Measurements from ENCODE around the gene DCST2. TPM values are rescaled to one million over a fixed set of nuclear protein-coding genes. Genes with fewer than 3 reads are reported as not detected.

The DCST2 gene
- polyA plus RNA-seq, 1 donor from 2014 or later = 1.8 TPM

DNA sequence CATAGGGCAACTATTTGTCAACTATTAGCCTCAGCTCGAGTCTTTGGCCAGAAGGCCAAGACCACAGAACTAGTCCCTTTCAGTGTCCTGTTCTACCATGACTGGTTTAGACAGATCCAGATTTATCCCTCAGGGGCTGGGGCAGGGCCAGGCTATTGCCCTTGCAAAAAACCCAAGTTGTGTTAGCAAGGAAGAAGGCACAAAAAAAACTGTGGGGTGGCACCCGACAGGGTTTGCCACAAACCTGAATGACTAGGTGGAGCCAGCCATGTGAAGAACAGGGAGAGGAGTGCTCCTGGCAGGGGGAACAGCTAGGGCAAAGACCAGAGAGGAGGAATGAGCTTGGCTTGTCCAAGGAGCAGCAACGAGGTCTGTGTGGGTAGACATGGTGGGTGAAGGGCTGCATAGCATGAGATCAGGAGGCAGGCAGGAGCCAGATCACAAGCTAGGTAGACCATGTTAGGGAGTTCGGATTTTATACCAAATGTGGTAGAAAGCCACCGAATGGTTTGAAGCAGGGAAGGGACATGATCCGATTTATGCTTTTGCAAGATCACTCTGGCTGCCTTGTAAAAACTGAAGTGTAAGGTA, 4.4 kb upstream of the DCST2 start:
- no peak overlapping the region for H3K27ac ChIP-seq (ENCODE audit: low read length)
- H3K36me3 ChIP-seq (ENCODE audit: insufficient read depth, low read length) = no peaks in the 10 kb centered on the region
- H3K9me2 ChIP-seq (ENCODE audit: insufficient read depth, low read length) = no peaks in the 10 kb centered on the region
- H4K20me1 ChIP-seq (ENCODE audit: insufficient read depth) = no peaks in the 10 kb centered on the region
- no peaks in the 10 kb centered on the region for H3F3A ChIP-seq (ENCODE audit: insufficient read depth, low read length, poor library complexity, severe bottlenecking)
- no peaks in the 10 kb centered on the region for H3K27me3 ChIP-seq (ENCODE audit: insufficient read depth, low read depth, low read length)
- H3K4me2 ChIP-seq (ENCODE audit: low read length) = no peak overlapping the region
- TF ChIP-seq EZH2 (IDR thresholded peaks at IDR 0.05; ENCODE audit: borderline replicate concordance, insufficient read depth, low read length, poor library complexity, severe bottlenecking) (no peak), SMC3 (conservative IDR thresholded peaks at IDR 0.05; ENCODE audit: poor library complexity) (no peak), MXI1 (conservative IDR thresholded peaks at IDR 0.05; ENCODE audit: poor library complexity, severe bottlenecking) (no peak), TAF1 (IDR thresholded peaks at IDR 0.05; ENCODE audit: low read depth) (no peak), RAD21 (conservative IDR thresholded peaks at IDR 0.05) (no peak), POLR2AphosphoS5 (IDR thresholded peaks at IDR 0.05) (no peak), EP300 (conservative IDR thresholded peaks at IDR 0.05; ENCODE audit: poor library complexity, severe bottlenecking) (no peak)
- TF ChIP-seq, protein P1, sequence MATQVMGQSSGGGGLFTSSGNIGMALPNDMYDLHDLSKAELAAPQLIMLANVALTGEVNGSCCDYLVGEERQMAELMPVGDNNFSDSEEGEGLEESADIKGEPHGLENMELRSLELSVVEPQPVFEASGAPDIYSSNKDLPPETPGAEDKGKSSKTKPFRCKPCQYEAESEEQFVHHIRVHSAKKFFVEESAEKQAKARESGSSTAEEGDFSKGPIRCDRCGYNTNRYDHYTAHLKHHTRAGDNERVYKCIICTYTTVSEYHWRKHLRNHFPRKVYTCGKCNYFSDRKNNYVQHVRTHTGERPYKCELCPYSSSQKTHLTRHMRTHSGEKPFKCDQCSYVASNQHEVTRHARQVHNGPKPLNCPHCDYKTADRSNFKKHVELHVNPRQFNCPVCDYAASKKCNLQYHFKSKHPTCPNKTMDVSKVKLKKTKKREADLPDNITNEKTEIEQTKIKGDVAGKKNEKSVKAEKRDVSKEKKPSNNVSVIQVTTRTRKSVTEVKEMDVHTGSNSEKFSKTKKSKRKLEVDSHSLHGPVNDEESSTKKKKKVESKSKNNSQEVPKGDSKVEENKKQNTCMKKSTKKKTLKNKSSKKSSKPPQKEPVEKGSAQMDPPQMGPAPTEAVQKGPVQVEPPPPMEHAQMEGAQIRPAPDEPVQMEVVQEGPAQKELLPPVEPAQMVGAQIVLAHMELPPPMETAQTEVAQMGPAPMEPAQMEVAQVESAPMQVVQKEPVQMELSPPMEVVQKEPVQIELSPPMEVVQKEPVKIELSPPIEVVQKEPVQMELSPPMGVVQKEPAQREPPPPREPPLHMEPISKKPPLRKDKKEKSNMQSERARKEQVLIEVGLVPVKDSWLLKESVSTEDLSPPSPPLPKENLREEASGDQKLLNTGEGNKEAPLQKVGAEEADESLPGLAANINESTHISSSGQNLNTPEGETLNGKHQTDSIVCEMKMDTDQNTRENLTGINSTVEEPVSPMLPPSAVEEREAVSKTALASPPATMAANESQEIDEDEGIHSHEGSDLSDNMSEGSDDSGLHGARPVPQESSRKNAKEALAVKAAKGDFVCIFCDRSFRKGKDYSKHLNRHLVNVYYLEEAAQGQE (IDR thresholded peaks at IDR 0.05; ENCODE audit: borderline replicate concordance) = no peak
- TF ChIP-seq, protein P2, sequence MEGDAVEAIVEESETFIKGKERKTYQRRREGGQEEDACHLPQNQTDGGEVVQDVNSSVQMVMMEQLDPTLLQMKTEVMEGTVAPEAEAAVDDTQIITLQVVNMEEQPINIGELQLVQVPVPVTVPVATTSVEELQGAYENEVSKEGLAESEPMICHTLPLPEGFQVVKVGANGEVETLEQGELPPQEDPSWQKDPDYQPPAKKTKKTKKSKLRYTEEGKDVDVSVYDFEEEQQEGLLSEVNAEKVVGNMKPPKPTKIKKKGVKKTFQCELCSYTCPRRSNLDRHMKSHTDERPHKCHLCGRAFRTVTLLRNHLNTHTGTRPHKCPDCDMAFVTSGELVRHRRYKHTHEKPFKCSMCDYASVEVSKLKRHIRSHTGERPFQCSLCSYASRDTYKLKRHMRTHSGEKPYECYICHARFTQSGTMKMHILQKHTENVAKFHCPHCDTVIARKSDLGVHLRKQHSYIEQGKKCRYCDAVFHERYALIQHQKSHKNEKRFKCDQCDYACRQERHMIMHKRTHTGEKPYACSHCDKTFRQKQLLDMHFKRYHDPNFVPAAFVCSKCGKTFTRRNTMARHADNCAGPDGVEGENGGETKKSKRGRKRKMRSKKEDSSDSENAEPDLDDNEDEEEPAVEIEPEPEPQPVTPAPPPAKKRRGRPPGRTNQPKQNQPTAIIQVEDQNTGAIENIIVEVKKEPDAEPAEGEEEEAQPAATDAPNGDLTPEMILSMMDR (IDR thresholded peaks at IDR 0.05; ENCODE audit: poor library complexity, severe bottlenecking) = no peak
- H3K79me2 ChIP-seq (replicated peaks; ENCODE audit: insufficient read depth, low read length) = no peaks in the 10 kb centered on the region
- no peak overlapping the region for H2AFZ ChIP-seq (ENCODE audit: low read depth, low read length)
- no peak overlapping the region for H3K9ac ChIP-seq (ENCODE audit: low read length)
- no peaks in the 10 kb centered on the region for H3K9me3 ChIP-seq (ENCODE audit: low read length)
- no peak overlapping the region for H3K4me3 ChIP-seq (ENCODE audit: low read length)

DNA sequence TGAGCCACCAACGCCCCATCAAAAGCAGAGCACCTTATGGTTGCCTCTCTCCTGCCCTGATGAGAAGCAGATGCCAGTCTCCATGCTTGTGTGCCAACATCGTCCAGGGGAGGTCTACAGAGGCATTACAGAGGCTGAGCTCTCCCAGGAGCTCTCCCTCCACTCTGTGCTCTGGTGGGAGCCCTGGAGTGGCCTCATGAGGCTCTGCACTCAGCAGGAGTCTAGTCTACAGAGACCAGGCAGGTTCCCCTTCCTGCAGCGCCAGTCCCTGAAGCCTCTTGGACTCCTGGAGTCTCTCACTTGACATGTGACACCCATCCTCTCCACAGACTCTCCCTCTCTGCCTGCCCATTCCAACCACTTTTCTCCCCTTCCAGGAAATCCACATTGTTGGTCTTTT, 3.5 kb upstream of the DCST2 start:
- Histone ChIP-seq H4K20me1 (ENCODE audit: insufficient read depth) (no peaks in the 10 kb centered on the region), H3K9me2 (ENCODE audit: insufficient read depth, low read length) (no peaks in the 10 kb centered on the region), H3K27ac (ENCODE audit: low read length) (no peak overlapping the region), H3K9me3 (ENCODE audit: low read length) (no peaks in the 10 kb centered on the region), H3K27me3 (ENCODE audit: insufficient read depth, low read depth, low read length) (no peaks in the 10 kb centered on the region), H2AFZ (ENCODE audit: low read depth, low read length) (no peak overlapping the region), H3K4me3 (ENCODE audit: low read length) (no peak overlapping the region), H3K79me2 (replicated peaks; ENCODE audit: insufficient read depth, low read length) (no peaks in the 10 kb centered on the region), H3K4me2 (ENCODE audit: low read length) (no peak overlapping the region), H3F3A (ENCODE audit: insufficient read depth, low read length, poor library complexity, severe bottlenecking) (no peaks in the 10 kb centered on the region), H3K9ac (ENCODE audit: low read length) (no peak overlapping the region), H3K36me3 (ENCODE audit: insufficient read depth, low read length) (no peaks in the 10 kb centered on the region)
- no peak for TF ChIP-seq EP300 (conservative IDR thresholded peaks at IDR 0.05; ENCODE audit: poor library complexity, severe bottlenecking)
- TF ChIP-seq, protein P2 (IDR thresholded peaks at IDR 0.05; ENCODE audit: poor library complexity, severe bottlenecking) = no peak
- no peak for TF ChIP-seq TAF1 (IDR thresholded peaks at IDR 0.05; ENCODE audit: low read depth)
- no peak for TF ChIP-seq RAD21 (conservative IDR thresholded peaks at IDR 0.05)
- TF ChIP-seq, protein P1 (IDR thresholded peaks at IDR 0.05; ENCODE audit: borderline replicate concordance) = no peak
- TF ChIP-seq MXI1 (conservative IDR thresholded peaks at IDR 0.05; ENCODE audit: poor library complexity, severe bottlenecking) = no peak
- no peak for TF ChIP-seq EZH2 (IDR thresholded peaks at IDR 0.05; ENCODE audit: borderline replicate concordance, insufficient read depth, low read length, poor library complexity, severe bottlenecking)
- TF ChIP-seq POLR2AphosphoS5 (IDR thresholded peaks at IDR 0.05) = no peak
- TF ChIP-seq SMC3 (conservative IDR thresholded peaks at IDR 0.05; ENCODE audit: poor library complexity) = no peak

All from neural cell (in vitro differentiated cells).